ENCODE measurements around the gene PHC2. TPM values are rescaled to one million over a fixed set of nuclear protein-coding genes. Genes with fewer than 3 reads are reported as not detected.

Gene PHC2
- total RNA-seq, 2 donors from 2014 or later, result 60.6 to 74.8 TPM

GRCh38 chr1:33428661-33429060, 2.2 kb downstream of the PHC2 start:
- no peak overlapping the region for H3K4me3 ChIP-seq
- no peak overlapping the region for H3K9ac ChIP-seq (ENCODE audit: low read depth in 2 of 2, low read length in 2 of 2)
- TF ChIP-seq, protein P1, sequence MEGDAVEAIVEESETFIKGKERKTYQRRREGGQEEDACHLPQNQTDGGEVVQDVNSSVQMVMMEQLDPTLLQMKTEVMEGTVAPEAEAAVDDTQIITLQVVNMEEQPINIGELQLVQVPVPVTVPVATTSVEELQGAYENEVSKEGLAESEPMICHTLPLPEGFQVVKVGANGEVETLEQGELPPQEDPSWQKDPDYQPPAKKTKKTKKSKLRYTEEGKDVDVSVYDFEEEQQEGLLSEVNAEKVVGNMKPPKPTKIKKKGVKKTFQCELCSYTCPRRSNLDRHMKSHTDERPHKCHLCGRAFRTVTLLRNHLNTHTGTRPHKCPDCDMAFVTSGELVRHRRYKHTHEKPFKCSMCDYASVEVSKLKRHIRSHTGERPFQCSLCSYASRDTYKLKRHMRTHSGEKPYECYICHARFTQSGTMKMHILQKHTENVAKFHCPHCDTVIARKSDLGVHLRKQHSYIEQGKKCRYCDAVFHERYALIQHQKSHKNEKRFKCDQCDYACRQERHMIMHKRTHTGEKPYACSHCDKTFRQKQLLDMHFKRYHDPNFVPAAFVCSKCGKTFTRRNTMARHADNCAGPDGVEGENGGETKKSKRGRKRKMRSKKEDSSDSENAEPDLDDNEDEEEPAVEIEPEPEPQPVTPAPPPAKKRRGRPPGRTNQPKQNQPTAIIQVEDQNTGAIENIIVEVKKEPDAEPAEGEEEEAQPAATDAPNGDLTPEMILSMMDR (IDR thresholded peaks at IDR 0.05), result no peak
- no peak overlapping the region for H3K27ac ChIP-seq
- peaks cover 3% of the 10 kb centered on the region for H3K4me1 ChIP-seq
- no peak for DNase-seq
- H3K36me3 ChIP-seq, result no peaks in the 10 kb centered on the region
- intact Hi-C loops (cut with DNase I), result no loop called here
- H3K27me3 ChIP-seq, result peaks cover 4% of the 10 kb centered on the region
- H3K9me3 ChIP-seq, result no peaks in the 10 kb centered on the region

- Histone ChIP-seq H3K9me3 (no peaks in the 10 kb centered on the region), H3K27ac (no peak overlapping the region), H3K27me3 (peaks cover 4% of the 10 kb centered on the region), H3K9ac (ENCODE audit: low read depth in 2 of 2, low read length in 2 of 2) (no peak overlapping the region), H3K4me1 (peaks cover 3% of the 10 kb centered on the region), H3K4me3 (no peak overlapping the region), H3K36me3 (no peaks in the 10 kb centered on the region)
- intact Hi-C loops (cut with DNase I), result no loop called here
- TF ChIP-seq, protein P1 (IDR thresholded peaks at IDR 0.05), result no peak
- no peak for DNase-seq
These were observed 4.0 kb downstream of the PHC2 start for GRCh38 chr1:33426916-33427315.

DNA sequence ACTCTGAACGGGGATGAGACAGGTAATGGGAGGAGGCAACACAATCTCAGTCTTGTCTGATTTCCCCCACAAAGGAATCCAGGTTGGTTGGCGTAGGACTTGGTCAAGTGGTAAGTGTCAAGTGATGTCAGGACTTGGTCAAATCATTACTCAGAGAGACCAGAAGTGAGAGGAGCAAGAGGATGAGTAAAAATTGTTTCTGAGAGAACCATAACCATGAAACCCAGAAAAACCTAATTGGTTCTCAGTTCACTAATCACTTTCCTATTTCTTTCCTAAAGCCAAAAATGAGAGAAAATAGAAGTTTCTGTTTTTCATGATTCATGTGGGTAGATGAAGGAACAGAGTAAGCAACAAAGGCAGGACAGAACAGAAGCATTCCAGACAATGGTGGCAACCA, 5.0 kb downstream of the PHC2 start:
- DNase-seq, result no peak
- H3K9me3 ChIP-seq, result no peaks in the 10 kb centered on the region
- TF ChIP-seq, protein P1 (IDR thresholded peaks at IDR 0.05), result no peak
- H3K4me1 ChIP-seq, result peaks cover 3% of the 10 kb centered on the region
- H3K27ac ChIP-seq, result no peak overlapping the region
- no peak overlapping the region for H3K4me3 ChIP-seq
- H3K27me3 ChIP-seq, result peaks cover 4% of the 10 kb centered on the region
- H3K36me3 ChIP-seq, result no peaks in the 10 kb centered on the region
- no peak overlapping the region for H3K9ac ChIP-seq (ENCODE audit: low read depth in 2 of 2, low read length in 2 of 2)
- intact Hi-C loops (cut with DNase I), result no loop called here

DNA sequence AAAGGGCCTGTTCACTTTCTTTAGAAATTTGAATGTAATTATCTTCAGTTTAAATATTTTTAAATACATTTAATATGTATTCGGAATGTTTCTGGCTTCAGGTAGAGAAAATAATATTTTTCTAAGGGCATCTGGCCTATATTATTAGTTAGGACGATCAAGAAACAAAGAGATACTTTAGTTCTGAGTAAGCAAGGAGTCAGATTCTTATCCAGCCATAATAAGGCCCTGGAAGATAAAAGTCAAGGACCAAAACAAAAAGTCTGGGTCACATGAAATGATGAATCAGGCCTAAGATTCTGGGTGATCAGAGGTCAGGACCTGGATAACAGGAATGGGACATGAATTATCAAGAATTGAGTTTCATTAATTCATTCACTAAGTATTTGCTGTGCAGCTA, 6.3 kb downstream of the PHC2 start:
- TF ChIP-seq, protein P1 (IDR thresholded peaks at IDR 0.05), result no peak
- DNase-seq, result no peak
- intact Hi-C loops (cut with DNase I), result no loop called here
- no peaks in the 10 kb centered on the region for H3K36me3 ChIP-seq
- no peak overlapping the region for H3K4me3 ChIP-seq
- peaks cover 1% of the 10 kb centered on the region for H3K4me1 ChIP-seq
- H3K27ac ChIP-seq, result no peak overlapping the region
- H3K9me3 ChIP-seq, result no peaks in the 10 kb centered on the region
- peaks cover 4% of the 10 kb centered on the region for H3K27me3 ChIP-seq
- no peak overlapping the region for H3K9ac ChIP-seq (ENCODE audit: low read depth in 2 of 2, low read length in 2 of 2)

DNA sequence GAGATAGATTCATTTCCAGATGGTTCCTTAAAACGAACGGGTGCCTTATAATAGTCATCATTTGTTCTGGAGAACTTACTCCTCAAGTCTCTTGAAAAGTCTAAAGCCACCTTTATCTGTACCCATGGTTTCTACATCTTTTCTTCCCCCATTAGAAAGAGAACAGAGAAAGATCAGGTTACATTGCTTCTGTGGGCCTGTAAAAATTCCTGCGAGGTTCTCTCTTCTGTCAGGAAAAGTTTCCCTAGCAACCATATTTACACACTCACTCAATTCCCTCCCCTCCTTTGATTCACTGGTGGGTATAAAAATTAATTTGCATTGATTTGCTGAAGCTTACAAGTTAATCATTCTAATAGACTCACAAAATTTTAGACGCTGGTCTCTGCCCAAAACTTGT, 6.7 kb downstream of the PHC2 start:
- no peak for DNase-seq
- no peaks in the 10 kb centered on the region for H3K36me3 ChIP-seq
- intact Hi-C loops (cut with DNase I), result no loop called here
- H3K27me3 ChIP-seq, result peaks cover 1% of the 10 kb centered on the region
- H3K9me3 ChIP-seq, result no peaks in the 10 kb centered on the region
- H3K27ac ChIP-seq, result no peak overlapping the region
- TF ChIP-seq, protein P1 (IDR thresholded peaks at IDR 0.05), result no peak
- no peak overlapping the region for H3K4me3 ChIP-seq
- H3K9ac ChIP-seq (ENCODE audit: low read depth in 2 of 2, low read length in 2 of 2), result no peak overlapping the region
- no peaks in the 10 kb centered on the region for H3K4me1 ChIP-seq

Measured in colonic mucosa (tissue), 4 donors.